ENCODE measurements around the gene LLGL2. TPM values are rescaled to one million over a fixed set of nuclear protein-coding genes. Genes with fewer than 3 reads are reported as not detected.

Gene LLGL2
- total RNA-seq, 1 donor from 2014 or later: 14.8 TPM

GRCh38 chr17:75546181-75546580 lies 20.7 kb downstream of the LLGL2 start:
- no peak for TF ChIP-seq CTCF (IDR thresholded peaks at IDR 0.05; ENCODE audit: insufficient read depth, low read depth, low read length)
- no peak for TF ChIP-seq EZH2 (IDR thresholded peaks at IDR 0.05; ENCODE audit: insufficient read depth, low read length)
- no peak for DNase-seq (ENCODE audit: low read depth)
- H3K4me1 Mint-ChIP-seq (ENCODE audit: low read depth, unreplicated experiment): peaks cover 2% of the 10 kb centered on the region
- H3K4me3 Mint-ChIP-seq (ENCODE audit: unreplicated experiment): no peak overlapping the region
- H3K4me3 ChIP-seq (ENCODE audit: insufficient read depth, low read depth, low read length): no peak overlapping the region
- no peak for FAIRE-seq
- H3K4me2 ChIP-seq (ENCODE audit: low read length): no peak overlapping the region
- peaks cover 4% of the 10 kb centered on the region for H3K27me3 ChIP-seq (ENCODE audit: insufficient read depth, low read length)
- H3K4me1 ChIP-seq (ENCODE audit: insufficient read depth, low read length): no peaks in the 10 kb centered on the region
- no peak overlapping the region for H3K27ac Mint-ChIP-seq (ENCODE audit: unreplicated experiment)
- no peaks in the 10 kb centered on the region for H3K79me2 ChIP-seq (ENCODE audit: insufficient read depth, low read length)
- peaks cover 8% of the 10 kb centered on the region for H3K27me3 Mint-ChIP-seq (ENCODE audit: low read depth, unreplicated experiment)
- no peaks in the 10 kb centered on the region for H3K9me3 Mint-ChIP-seq (ENCODE audit: unreplicated experiment)
- no peaks in the 10 kb centered on the region for H3K9me3 ChIP-seq (ENCODE audit: insufficient read depth, low read depth, low read length)
- H3K27ac ChIP-seq (ENCODE audit: low read depth, low read length): no peak overlapping the region
- no peak overlapping the region for H3K9ac ChIP-seq (ENCODE audit: low read length)
- no peaks in the 10 kb centered on the region for H3K36me3 ChIP-seq (ENCODE audit: insufficient read depth, low read length)
- no peak overlapping the region for H2AFZ ChIP-seq (ENCODE audit: low read depth, low read length)
- H4K20me1 ChIP-seq (ENCODE audit: insufficient read depth, low read length): no peaks in the 10 kb centered on the region
- peaks cover 2% of the 10 kb centered on the region for H3K36me3 Mint-ChIP-seq (ENCODE audit: low read depth, unreplicated experiment)

- no peaks in the 10 kb centered on the region for H3K36me3 ChIP-seq (ENCODE audit: insufficient read depth, low read length)
- H3K79me2 ChIP-seq (ENCODE audit: insufficient read depth, low read length): no peaks in the 10 kb centered on the region
- no peaks in the 10 kb centered on the region for H3K4me1 ChIP-seq (ENCODE audit: insufficient read depth, low read length)
- no peak overlapping the region for H3K9ac ChIP-seq (ENCODE audit: low read length)
- Mint-ChIP-seq H3K27me3 (ENCODE audit: low read depth, unreplicated experiment) (peaks cover 5% of the 10 kb centered on the region), H3K4me3 (ENCODE audit: unreplicated experiment) (no peak overlapping the region), H3K9me3 (ENCODE audit: unreplicated experiment) (no peaks in the 10 kb centered on the region), H3K36me3 (ENCODE audit: low read depth, unreplicated experiment) (peaks cover 2% of the 10 kb centered on the region), H3K4me1 (ENCODE audit: low read depth, unreplicated experiment) (peaks cover 5% of the 10 kb centered on the region), H3K27ac (ENCODE audit: unreplicated experiment) (no peak overlapping the region)
- H4K20me1 ChIP-seq (ENCODE audit: insufficient read depth, low read length): no peaks in the 10 kb centered on the region
- H3K27ac ChIP-seq (ENCODE audit: low read depth, low read length): no peak overlapping the region
- no peak overlapping the region for H3K4me2 ChIP-seq (ENCODE audit: low read length)
- no peak for DNase-seq (ENCODE audit: low read depth)
- H3K27me3 ChIP-seq (ENCODE audit: insufficient read depth, low read length): peaks cover 4% of the 10 kb centered on the region
- no peaks in the 10 kb centered on the region for H3K9me3 ChIP-seq (ENCODE audit: insufficient read depth, low read depth, low read length)
- H2AFZ ChIP-seq (ENCODE audit: low read depth, low read length): no peak overlapping the region
- FAIRE-seq: no peak
- TF ChIP-seq EZH2 (IDR thresholded peaks at IDR 0.05; ENCODE audit: insufficient read depth, low read length): no peak
- no peak for TF ChIP-seq CTCF (IDR thresholded peaks at IDR 0.05; ENCODE audit: insufficient read depth, low read depth, low read length)
- H3K4me3 ChIP-seq (ENCODE audit: insufficient read depth, low read depth, low read length): no peak overlapping the region
These were observed 21.6 kb downstream of the LLGL2 start for GRCh38 chr17:75547091-75547490.

- Histone ChIP-seq H3K27ac (ENCODE audit: low read depth, low read length) (no peak overlapping the region), H2AFZ (ENCODE audit: low read depth, low read length) (no peak overlapping the region), H3K36me3 (ENCODE audit: insufficient read depth, low read length) (no peaks in the 10 kb centered on the region), H3K9ac (ENCODE audit: low read length) (no peak overlapping the region), H3K9me3 (ENCODE audit: insufficient read depth, low read depth, low read length) (no peaks in the 10 kb centered on the region), H3K27me3 (ENCODE audit: insufficient read depth, low read length) (peaks cover 4% of the 10 kb centered on the region), H3K79me2 (ENCODE audit: insufficient read depth, low read length) (no peaks in the 10 kb centered on the region), H3K4me2 (ENCODE audit: low read length) (no peak overlapping the region), H4K20me1 (ENCODE audit: insufficient read depth, low read length) (no peaks in the 10 kb centered on the region), H3K4me3 (ENCODE audit: insufficient read depth, low read depth, low read length) (no peak overlapping the region), H3K4me1 (ENCODE audit: insufficient read depth, low read length) (peaks cover 6% of the 10 kb centered on the region)
- FAIRE-seq (no peak), DNase-seq (ENCODE audit: low read depth) (no peak)
- Mint-ChIP-seq H3K36me3 (ENCODE audit: low read depth, unreplicated experiment) (peaks cover 2% of the 10 kb centered on the region), H3K4me3 (ENCODE audit: unreplicated experiment) (no peak overlapping the region), H3K9me3 (ENCODE audit: unreplicated experiment) (no peaks in the 10 kb centered on the region), H3K27ac (ENCODE audit: unreplicated experiment) (no peak overlapping the region), H3K27me3 (ENCODE audit: low read depth, unreplicated experiment) (peaks cover 3% of the 10 kb centered on the region), H3K4me1 (ENCODE audit: low read depth, unreplicated experiment) (peaks cover 18% of the 10 kb centered on the region)
- TF ChIP-seq EZH2 (IDR thresholded peaks at IDR 0.05; ENCODE audit: insufficient read depth, low read length) (no peak), CTCF (IDR thresholded peaks at IDR 0.05; ENCODE audit: insufficient read depth, low read depth, low read length) (no peak)
These were observed 23.3 kb downstream of the LLGL2 start for GRCh38 chr17:75548813-75549212.

Data from astrocyte (in vitro differentiated cells and primary cell).